ENCODE measurements around the gene KCNN4.
"Not testable (repeated sequence)": the region's sequence is repeated elsewhere in the genome, so short reads cannot be mapped to it uniquely, and the experiment has no call there.

KCNN4 gene

GRCh38 chr19:43780706-43781525, at the start of gene KCNN4:
Gene KCNN4, minus strand, starts transcription at chr19:43780973. Its CDS starts 112 bp downstream, at chr19:43780861.
- DNase-seq = peak; percentile 47

GRCh38 chr19:43826787-43827754, 46.3 kb upstream of the KCNN4 start, which contains the start of gene ZNF283:
Gene ZNF283, plus strand, starts transcription at chr19:43827321. Its CDS starts 6,184 bp downstream, at chr19:43833505.
- peak; percentile 69 for DNase-seq

- DNase-seq = not testable (repeated sequence)
Measured at GRCh38 chr19:43824572-43824971, 43.8 kb upstream of the KCNN4 start.

GRCh38 chr19:43823856-43824255, 43.1 kb upstream of the KCNN4 start:
- not testable (repeated sequence) for DNase-seq

GRCh38 chr19:43820884-43821215, 40.1 kb upstream of the KCNN4 start:
- DNase-seq = no peak

GRCh38 chr19:43820098-43820883, 39.5 kb upstream of the KCNN4 start:
- DNase-seq = no peak

GRCh38 chr19:43818500-43818899, 37.7 kb upstream of the KCNN4 start:
- no peak for DNase-seq

GRCh38 chr19:43817454-43817853, 36.7 kb upstream of the KCNN4 start:
- not testable (repeated sequence) for DNase-seq

- DNase-seq = no peak
Measured at GRCh38 chr19:43814663-43815352, 34.0 kb upstream of the KCNN4 start.

GRCh38 chr19:43812688-43813087, 31.9 kb upstream of the KCNN4 start:
- no peak for DNase-seq

- no peak for DNase-seq
Measured at GRCh38 chr19:43812259-43812658, 31.5 kb upstream of the KCNN4 start.

GRCh38 chr19:43811837-43812236, 31.1 kb upstream of the KCNN4 start:
- DNase-seq = no peak

GRCh38 chr19:43809762-43810696, 29.3 kb upstream of the KCNN4 start:
- DNase-seq = no peak

- DNase-seq = no peak
Measured at GRCh38 chr19:43807651-43808050, 26.9 kb upstream of the KCNN4 start.

GRCh38 chr19:43806848-43807247, 26.1 kb upstream of the KCNN4 start:
- no peak for DNase-seq

GRCh38 chr19:43806401-43806800, 25.6 kb upstream of the KCNN4 start:
- not testable (repeated sequence) for DNase-seq

- DNase-seq = no peak
Measured at GRCh38 chr19:43804432-43804831, 23.7 kb upstream of the KCNN4 start.

- DNase-seq = no peak
Measured at GRCh38 chr19:43802216-43802951, 21.6 kb upstream of the KCNN4 start, which contains the start of gene LYPD5. Gene LYPD5, minus strand, starts transcription at chr19:43802447. Its CDS starts 67 bp downstream, at chr19:43802380.

- DNase-seq = no peak
Measured at GRCh38 chr19:43799502-43800142, 18.8 kb upstream of the KCNN4 start.

Data from T1000 (cell line).